H1 (cell line): Measurements from ENCODE around the gene CLPX. TPM values are rescaled to one million over a fixed set of nuclear protein-coding genes. Genes with fewer than 3 reads are reported as not detected.

Experiments used
- CTCF ChIA-PET: fragments of 300-600 bp; sonication (Branson Sonifier 250); formaldehyde crosslinking; loops from one replicate; lab custom pipeline; 2021; ENCODE audit not compliant: partially characterized antibody; lab: Charles Lee
- POLR2A ChIA-PET: fragments of 300-600 bp; sonication (Branson Sonifier 250); formaldehyde crosslinking; loops from one replicate; lab custom pipeline; 2021; ENCODE audit warnings: inconsistent platforms; ENCODE audit not compliant: partially characterized antibody; lab: Charles Lee
- DNase-seq, 2 experiments: peaks; one replicate each; pipeline versions ENCODE4 v3.0.0 to v3.0.0-alpha.2; 2010 to 2022; ENCODE audit warnings: low spot score in 2 of 2, low read depth in 1 of 2, mixed read lengths in 1 of 2
- FAIRE-seq: peaks from 2 replicates; lab custom pipeline; 2011; peaks lifted over from hg19 to GRCh38; lab: Jason Lieb, UNC
- H2AFZ ChIP-seq: 2 replicates; pipeline ENCODE4 v1.8.1; 2012; ENCODE audit warnings: low read length, inconsistent platforms
- H2AK5ac ChIP-seq: 2 replicates; pipeline ENCODE4 v1.6.1; 2013; ENCODE audit warnings: low read depth, low read length
- H2BK120ac ChIP-seq: replicated peaks from 2 replicates; pipeline ENCODE3; 2013; ENCODE audit warnings: low read depth, low read length, inconsistent platforms
- H2BK12ac ChIP-seq: 2 replicates; pipeline ENCODE4 v1.6.1; 2013; ENCODE audit warnings: low read depth, low read length
- H2BK15ac ChIP-seq: 2 replicates; pipeline ENCODE4 v1.6.1; 2013; ENCODE audit warnings: low read length
- H2BK20ac ChIP-seq: 2 replicates; pipeline ENCODE4 v1.6.1; 2013; ENCODE audit warnings: low read length
- H2BK5ac ChIP-seq: 2 replicates; pipeline ENCODE4 v1.6.1; 2013; ENCODE audit warnings: low read depth, low read length
- H3K14ac ChIP-seq: 2 replicates; pipeline ENCODE4 v1.6.1; 2013; ENCODE audit warnings: inconsistent platforms; ENCODE audit not compliant: insufficient read length
- H3K18ac ChIP-seq: 2 replicates; pipeline ENCODE4 v1.6.1; 2013; ENCODE audit warnings: low read length; ENCODE audit errors: extremely low read depth
- H3K23ac ChIP-seq: 2 replicates; pipeline ENCODE4 v1.6.1; 2013; ENCODE audit warnings: inconsistent platforms; ENCODE audit not compliant: insufficient read length
- H3K23me2 ChIP-seq: 2 replicates; pipeline ENCODE4 v1.6.1; 2013; ENCODE audit warnings: low read depth, low read length
- H3K27ac ChIP-seq: 2 replicates; pipeline ENCODE4 v1.6.1; 2011; ENCODE audit warnings: low read depth, low read length, inconsistent platforms
- H3K27me3 ChIP-seq, 4 experiments: replicated peaks in 1 of 4; 1 replicate in 1 of 4; 2 replicates in 3 of 4; pipeline versions ENCODE4 v1.6.1 to v1.8.1; 2011 to 2013; ENCODE audit warnings: low read length in 3 of 4, mild to moderate bottlenecking in 3 of 4, inconsistent platforms in 2 of 4, mixed read lengths in 2 of 4, moderate library complexity in 1 of 4; ENCODE audit not compliant: control insufficient read depth in 3 of 4, insufficient read depth in 3 of 4; ENCODE audit errors: extremely low read depth in 1 of 4
- H3K36me3 ChIP-seq, 4 experiments: 2 replicates each; pipeline versions ENCODE4 v1.6.1 to v1.8.1; 2011 to 2013; ENCODE audit warnings: mild to moderate bottlenecking in 4 of 4, low read length in 3 of 4, moderate library complexity in 2 of 4, control low read depth in 1 of 4, inconsistent platforms in 1 of 4; ENCODE audit not compliant: insufficient read depth in 4 of 4, control insufficient read depth in 2 of 4
- H3K4ac ChIP-seq: replicated peaks from 2 replicates; pipeline ENCODE3; 2013; ENCODE audit warnings: low read length, low read depth, mixed read lengths, inconsistent platforms; ENCODE audit not compliant: insufficient read length
- H3K4me1 ChIP-seq, 4 experiments: replicated peaks in 1 of 4; 1 replicate in 1 of 4; 2 replicates in 3 of 4; pipeline versions ENCODE4 v1.6.1 to v1.8.1; 2011 to 2013; ENCODE audit warnings: low read length in 3 of 4, inconsistent platforms in 2 of 4, mixed read lengths in 1 of 4; ENCODE audit not compliant: insufficient read depth in 4 of 4, control insufficient read depth in 3 of 4
- H3K4me2 ChIP-seq, 2 experiments: 2 replicates each; pipeline versions ENCODE4 v1.6.1 to v1.8.1; 2011 to 2013; ENCODE audit warnings: low read depth in 2 of 2, low read length in 2 of 2, control low read depth in 1 of 2, inconsistent platforms in 1 of 2, mild to moderate bottlenecking in 1 of 2; ENCODE audit not compliant: insufficient read depth in 1 of 2
- H3K4me3 ChIP-seq, 4 experiments: fragments of 200-600, 300-600 bp in 1 of 4; sonication (generic), shearing (Covaris generic), sonication (Bioruptor Twin) in 1 of 4; 2 replicates each; pipeline versions ENCODE4 v1.5.1 to v1.8.1; 2011 to 2016; ENCODE audit warnings: low read length in 4 of 4, low read depth in 3 of 4, control low read depth in 2 of 4, inconsistent platforms in 2 of 4, mild to moderate bottlenecking in 2 of 4, mixed read lengths in 1 of 4, moderate library complexity in 1 of 4; ENCODE audit not compliant: insufficient read depth in 2 of 4; ENCODE audit errors: extremely low read depth in 1 of 4
- H3K56ac ChIP-seq: replicated peaks from 2 replicates; pipeline ENCODE3; 2013; ENCODE audit warnings: low read depth, mild to moderate bottlenecking, mixed read lengths, low read length, inconsistent platforms; ENCODE audit not compliant: insufficient read length
- H3K79me1 ChIP-seq: 2 replicates; pipeline ENCODE4 v1.6.1; 2013; ENCODE audit warnings: low read depth, low read length, control low read depth
- H3K79me2 ChIP-seq, 2 experiments: 2 replicates each; pipeline versions ENCODE4 v1.6.1 to v1.8.1; 2012 to 2013; ENCODE audit warnings: low read length in 2 of 2, mild to moderate bottlenecking in 2 of 2, inconsistent platforms in 1 of 2; ENCODE audit not compliant: insufficient read depth in 2 of 2, control insufficient read depth in 1 of 2
- H3K9ac ChIP-seq, 4 experiments: replicated peaks in 1 of 4; 1 replicate in 1 of 4; 2 replicates in 3 of 4; pipeline versions ENCODE4 v1.6.1 to v1.8.1; 2011 to 2013; ENCODE audit warnings: low read depth in 3 of 4, low read length in 3 of 4, control low read depth in 2 of 4, mild to moderate bottlenecking in 2 of 4, moderate library complexity in 2 of 4, inconsistent platforms in 1 of 4; ENCODE audit errors: extremely low read depth in 1 of 4
- H3K9me3 ChIP-seq, 2 experiments: 2 replicates each; pipeline versions ENCODE4 v1.6.1 to v1.8.1; 2012 to 2013; ENCODE audit warnings: mild to moderate bottlenecking in 2 of 2, moderate library complexity in 2 of 2, control low read depth in 1 of 2, inconsistent platforms in 1 of 2, low read depth in 1 of 2, low read length in 1 of 2, mixed read lengths in 1 of 2; ENCODE audit not compliant: insufficient read depth in 2 of 2
- H4K20me1 ChIP-seq, 2 experiments: replicated peaks in 1 of 2; 2 replicates each; pipeline versions ENCODE3 to v1.8.1; 2011 to 2013; ENCODE audit warnings: inconsistent platforms in 2 of 2, low read length in 2 of 2, mild to moderate bottlenecking in 1 of 2; ENCODE audit not compliant: insufficient read depth in 2 of 2, control insufficient read depth in 1 of 2
- H4K5ac ChIP-seq: 2 replicates; pipeline ENCODE4 v1.6.1; 2013; ENCODE audit warnings: low read length, low read depth, mixed read lengths, inconsistent platforms; ENCODE audit not compliant: insufficient read length
- H4K8ac ChIP-seq: 2 replicates; pipeline ENCODE4 v1.8.0; 2013; ENCODE audit warnings: mild to moderate bottlenecking, moderate library complexity, low read length, inconsistent platforms; ENCODE audit not compliant: insufficient read depth; ENCODE audit errors: extremely low read depth
- H4K91ac ChIP-seq: replicated peaks from 2 replicates; pipeline ENCODE3; 2013; ENCODE audit warnings: low read length, mixed read lengths, inconsistent platforms; ENCODE audit not compliant: insufficient read length
- CHD2 ChIP-seq: IDR thresholded peaks from 2 replicates; pipeline ENCODE4 v1.6.1; 2012; ENCODE audit warnings: low read length, improper control_type of control experiment
- EZH2 ChIP-seq: fragments of 200-600 bp; sonication (generic); IDR thresholded peaks from 2 replicates; pipeline ENCODE4 v1.7.1; 2012; ENCODE audit warnings: low read depth, mild to moderate bottlenecking, moderate library complexity, low read length, inconsistent platforms; ENCODE audit not compliant: severe bottlenecking
- HDAC6 ChIP-seq: IDR thresholded peaks from one replicate; pipeline ENCODE4 v1.7.1; 2012; ENCODE audit warnings: low read depth, mild to moderate bottlenecking, inconsistent platforms, low read length, moderate library complexity
- MAX ChIP-seq: IDR thresholded peaks from 2 replicates; pipeline ENCODE4 v1.6.1; 2012; ENCODE audit warnings: inconsistent platforms
- SRF ChIP-seq: IDR thresholded peaks from 2 replicates; pipeline ENCODE4 v1.6.1; 2011; ENCODE audit warnings: mild to moderate bottlenecking, low read depth, low read length, moderate library complexity
- SUZ12 ChIP-seq: fragments of 200-600 bp; sonication (generic); IDR thresholded peaks from 2 replicates; pipeline ENCODE4 v1.6.1; 2012; ENCODE audit warnings: mild to moderate bottlenecking, inconsistent platforms, low read length, moderate library complexity, mixed read lengths
- WGBS, 2 experiments: shearing (Covaris generic) in 1 of 2; methylation state at CpG; one replicate each; pipeline versions ENCODE4 v1.1.6 to v1.1.7; 2013 to 2015; ENCODE audit warnings: low lambda C conversion rate in 2 of 2, mixed read lengths in 2 of 2, inconsistent platforms in 1 of 2, low coverage in 1 of 2, missing lambda C conversion rate in 1 of 2; ENCODE audit not compliant: insufficient replicate concordance in 2 of 2, insufficient coverage in 1 of 2, insufficient read length in 1 of 2; ENCODE audit errors: extremely low coverage in 1 of 2, missing lambda C conversion rate in 1 of 2; 5-methylcytosine and 5-hydroxymethylcytosine counted together
- polyA plus RNA-seq, 7 experiments: library from polyadenylated mRNA; depleted of rRNA in 3 of 7; stranded (reverse) in 5 of 7; unstranded in 2 of 7; fragments of >200 nt in 5 of 7; fragments of 200-250 nt in 2 of 7; gene quantifications; 1 replicate in 5 of 7; 2 replicates in 1 of 7; 4 replicates in 1 of 7; pipeline versions ENCODE4 v1.2.1 to v1.2.3, GENCODE V29; 2011 to 2013; ENCODE audit warnings: missing spikeins in 2 of 7, mixed read lengths in 2 of 7
- total RNA-seq: library from RNA; stranded (reverse); fragmentation: NEBNext Ultra II Directional; extraction: Animal tissue kit (Norgen Biotek cat#: 25700); gene quantifications from 2 replicates; pipeline ENCODE4 v1.2.1, GENCODE V29; 2021

CLPX gene
- total and polyA plus RNA-seq, 2 of the 8 experiments (the other 6 are each of a cell fraction or from before 2014, with no cell fraction given): 10.5 to 53.6 TPM

GRCh38 chr15:65099336-65099735 lies 85.8 kb downstream of the CLPX start:
- no peak overlapping the region for H3K4me3 ChIP-seq
- H2AK5ac ChIP-seq: no peak overlapping the region
- H3K79me1 ChIP-seq: no peaks in the 10 kb centered on the region
- peaks cover 0 to 11% (median 5%) of the 10 kb centered on the region in 4 experiments; a peak in 3 of 7 replicates for H3K27me3 ChIP-seq
- H3K9ac ChIP-seq: no peak overlapping the region
- no peak overlapping the region for H3K14ac ChIP-seq
- no peaks in the 10 kb centered on the region for H3K79me2 ChIP-seq
- H2BK120ac ChIP-seq: no peak overlapping the region
- H4K8ac ChIP-seq: no peak overlapping the region; the same call in 1 of the 2 replicates
- no peak overlapping the region for H4K5ac ChIP-seq
- H2BK15ac ChIP-seq: no peak overlapping the region
- H2BK5ac ChIP-seq: no peak overlapping the region
- H2BK12ac ChIP-seq: no peak overlapping the region
- H3K23ac ChIP-seq: no peak overlapping the region
- H4K91ac ChIP-seq: no peak overlapping the region
- H3K4ac ChIP-seq: no peak overlapping the region
- ChIA-PET CTCF (interaction anchor here (0.8 to 9.6 kb wide), 7 partner anchors 12 to 166 kb away, joined by 4 to 259 read pairs (median 10); partner anchors contain the start of gene KBTBD13), POLR2A (no interaction called here)
- H4K20me1 ChIP-seq: no peaks in the 10 kb centered on the region
- no peaks in the 10 kb centered on the region for H3K36me3 ChIP-seq
- no peak overlapping the region for H3K18ac ChIP-seq
- no peak overlapping the region for H2BK20ac ChIP-seq
- no peak overlapping the region for H3K27ac ChIP-seq
- DNase-seq (no peak), FAIRE-seq (no peak)
- H3K4me2 ChIP-seq: no peak overlapping the region
- H2AFZ ChIP-seq: no peak overlapping the region
- 83% methylated on average over 5 of the region's 5 CpGs; no CpG with 5 or more reads in 1 of the 2 experiments for WGBS, 2 experiments
- no peaks in the 10 kb centered on the region for H3K9me3 ChIP-seq
- peaks cover 5% of the 10 kb centered on the region; the same call in 1 of the 2 replicates for H3K23me2 ChIP-seq
- TF ChIP-seq SRF: no peak
- TF ChIP-seq EZH2: no peak
- no peak for TF ChIP-seq MAX
- TF ChIP-seq HDAC6: no peak
- no peak for TF ChIP-seq CHD2
- no peak for TF ChIP-seq SUZ12
- TF ChIP-seq, all 59 proteins: peak for 0
- peaks cover 0 to 3% (median under 1%) of the 10 kb centered on the region in 4 experiments; a peak in 3 of 7 replicates for H3K4me1 ChIP-seq
- H3K56ac ChIP-seq: no peak overlapping the region
